Melanocyte of skin (primary cell): ENCODE data around the gene PLPPR1. TPM values are rescaled to one million over a fixed set of nuclear protein-coding genes. Genes with fewer than 3 reads are reported as not detected.

Experiments
- small RNA-seq, 2 donors: library from RNA; depleted of rRNA; stranded (forward); fragments of <200 nt; gene quantifications; one replicate each; pipeline ENCODE3, GENCODE V24; 2012
- total RNA-seq, 2 donors: library from RNA; depleted of rRNA; stranded (reverse); fragments of >200 nt; gene quantifications; 2 replicates each; pipeline ENCODE4 v1.2.3, GENCODE V29; 2012

The PLPPR1 gene
- total RNA-seq: not detected

DNA sequence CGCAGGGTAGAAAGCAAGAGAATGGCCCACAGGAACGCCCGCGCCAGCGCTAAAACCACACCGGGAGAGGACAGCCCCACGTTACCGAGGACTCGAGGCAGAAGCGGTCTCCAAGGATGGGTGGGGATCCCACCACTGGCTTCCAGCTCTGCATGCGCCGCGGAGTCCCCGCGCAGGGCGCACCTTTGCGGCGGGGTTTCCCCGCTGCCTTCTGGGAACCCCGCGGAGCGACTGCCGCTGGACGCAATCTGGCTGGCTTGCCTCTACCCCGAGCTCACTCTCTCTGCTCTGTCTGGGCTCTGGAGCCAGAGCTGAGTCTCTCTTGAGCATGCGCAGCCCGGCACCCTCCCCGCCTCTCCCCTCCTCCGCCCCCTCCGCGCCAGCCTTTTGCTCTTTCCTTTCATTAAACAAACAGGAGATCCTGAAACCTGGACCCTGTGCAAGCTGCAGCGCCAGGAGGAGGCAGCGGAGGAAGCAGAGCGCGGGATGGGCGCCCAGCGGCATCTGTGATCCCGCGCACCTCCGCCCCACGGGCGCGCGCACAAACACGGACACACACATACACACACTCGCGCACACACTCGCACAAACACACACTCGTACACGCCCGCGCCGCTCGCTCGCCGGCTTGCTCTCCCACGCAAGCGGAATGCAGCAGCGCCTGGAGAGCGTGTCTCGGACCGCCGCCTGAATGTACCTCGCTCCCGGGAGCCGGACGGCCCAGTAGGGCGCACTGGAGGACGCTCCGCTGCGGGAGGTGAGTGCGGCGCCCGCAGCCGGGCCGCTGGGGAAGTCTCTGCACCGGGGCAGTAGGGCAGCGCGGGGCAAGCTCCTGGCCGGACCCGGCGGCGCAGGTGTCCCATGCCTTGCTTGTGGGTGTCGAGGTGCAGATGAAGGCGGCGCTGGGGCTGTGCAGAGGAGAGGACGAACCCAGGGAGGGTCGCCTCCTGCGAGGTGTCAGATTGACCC is at the start of gene PLPPR1:
PLPPR1 (plus strand) TSS at position 382 of the 969 bp plus-strand sequence.

Small RNA genes lying within 50 kb of the gene (small RNA-seq; reads per million reads assigned to genes)
- 0 reads per million in 2 donors for gene RF00322
